ENCODE results near the gene RFFL.

Gene RFFL

GRCh38 chr17:35080536-35080935, 17.0 kb upstream of the RFFL start:
- DNase-seq (ENCODE audit: low read depth) = no peak
- TF ChIP-seq CTCF (conservative IDR thresholded peaks at IDR 0.05; ENCODE audit: low read length) = no peak
- H3K4me3 ChIP-seq (ENCODE audit: low read length) = no peak overlapping the region

- DNase-seq (ENCODE audit: low read depth) = no peak
- H3K4me3 ChIP-seq (ENCODE audit: low read length) = no peak overlapping the region
- no peak for TF ChIP-seq CTCF (conservative IDR thresholded peaks at IDR 0.05; ENCODE audit: low read length)
Measured at GRCh38 chr17:35079547-35080423, 16.3 kb upstream of the RFFL start.

GRCh38 chr17:35076874-35077273, 13.4 kb upstream of the RFFL start:
- TF ChIP-seq CTCF (conservative IDR thresholded peaks at IDR 0.05; ENCODE audit: low read length) = no peak
- no peak for DNase-seq (ENCODE audit: low read depth)
- no peak overlapping the region for H3K4me3 ChIP-seq (ENCODE audit: low read length)

- H3K4me3 ChIP-seq (ENCODE audit: low read length) = no peak overlapping the region
- TF ChIP-seq CTCF (conservative IDR thresholded peaks at IDR 0.05; ENCODE audit: low read length) = no peak
- no peak for DNase-seq (ENCODE audit: low read depth)
Measured at GRCh38 chr17:35074711-35075707, 11.5 kb upstream of the RFFL start.

- H3K4me3 ChIP-seq (ENCODE audit: low read length) = no peak overlapping the region
- DNase-seq (ENCODE audit: low read depth) = no peak
- no peak for TF ChIP-seq CTCF (conservative IDR thresholded peaks at IDR 0.05; ENCODE audit: low read length)
Measured at GRCh38 chr17:35073991-35074627, 10.6 kb upstream of the RFFL start.

- H3K4me3 ChIP-seq (ENCODE audit: low read length) = no peak overlapping the region
- no peak for DNase-seq (ENCODE audit: low read depth)
- TF ChIP-seq CTCF (conservative IDR thresholded peaks at IDR 0.05; ENCODE audit: low read length) = no peak
Measured at GRCh38 chr17:35073183-35073790, 9.8 kb upstream of the RFFL start.

All from AG10803 (cell line).